HG03571 (cell line): ENCODE results near the gene FOXA1.
"Not testable (repeated sequence)": the region's sequence is repeated elsewhere in the genome, so short reads cannot be mapped to it uniquely, and the experiment has no call there.

ENCODE experiments used
- ATAC-seq: cut with Tn5 transposase; IDR thresholded peaks from one replicate; pipeline ENCODE4 v1.9.1; 2021; ENCODE audit not compliant: unreplicated experiment

The FOXA1 gene

GRCh38 chr14:37563189-37563588, 31.9 kb downstream of the FOXA1 start:
- no peak for ATAC-seq

GRCh38 chr14:37559386-37559785, 35.7 kb downstream of the FOXA1 start:
- no peak for ATAC-seq

GRCh38 chr14:37558740-37559139, 36.3 kb downstream of the FOXA1 start:
- ATAC-seq = no peak

GRCh38 chr14:37555596-37555995, 39.5 kb downstream of the FOXA1 start:
- ATAC-seq = not testable (repeated sequence)

GRCh38 chr14:37553935-37554550, 41.0 kb downstream of the FOXA1 start:
- ATAC-seq = no peak

- no peak for ATAC-seq
These were observed 43.9 kb downstream of the FOXA1 start for GRCh38 chr14:37551119-37551518.

- ATAC-seq = no peak
These were observed 44.5 kb downstream of the FOXA1 start for GRCh38 chr14:37550511-37550910.

- no peak for ATAC-seq
These were observed 48.2 kb downstream of the FOXA1 start for GRCh38 chr14:37546621-37547447.

GRCh38 chr14:37545174-37545573, 49.9 kb downstream of the FOXA1 start:
- ATAC-seq = no peak

- no peak for ATAC-seq
These were observed 50.6 kb downstream of the FOXA1 start for GRCh38 chr14:37544407-37544806.

- ATAC-seq = no peak
These were observed 55.1 kb downstream of the FOXA1 start for GRCh38 chr14:37539992-37540391.
